Loucy (cell line): ENCODE data around the gene AKAP6.

Experiments used
- H2AFZ ChIP-seq: fragments of 200-600 bp; sonication (generic); 2 replicates; pipeline ENCODE4 v1.6.0; 2016; ENCODE audit warnings: antibody characterized with exemption, mild to moderate bottlenecking, low read length, moderate library complexity
- H3F3A ChIP-seq: fragments of 200-600 bp; 2 replicates; pipeline ENCODE4 v1.6.0; 2016; ENCODE audit warnings: antibody characterized with exemption, low read depth, mild to moderate bottlenecking
- H3K27me3 ChIP-seq: fragments of 200-600 bp; sonication (generic); 2 replicates; pipeline ENCODE4 v1.6.1; 2014; ENCODE audit warnings: low read length, mild to moderate bottlenecking; ENCODE audit not compliant: insufficient read depth, poor library complexity, severe bottlenecking
- H3K36me3 ChIP-seq: fragments of 200-600 bp; sonication (generic); 2 replicates; pipeline ENCODE4 v1.6.1; 2016; ENCODE audit warnings: low read length; ENCODE audit not compliant: insufficient read depth
- H3K4me1 ChIP-seq: fragments of 200-600 bp; sonication (generic); 2 replicates; pipeline ENCODE4 v1.5.1; 2014; ENCODE audit warnings: low read length, mild to moderate bottlenecking; ENCODE audit not compliant: insufficient read depth, poor library complexity, severe bottlenecking
- H3K4me2 ChIP-seq: fragments of 200-600 bp; sonication (generic); 2 replicates; pipeline ENCODE4 v1.6.0; 2014; ENCODE audit warnings: antibody characterized with exemption, low read length, low read depth, mild to moderate bottlenecking; ENCODE audit not compliant: poor library complexity, severe bottlenecking
- H3K4me3 ChIP-seq: fragments of 200-600 bp; sonication (generic); 2 replicates; pipeline ENCODE4 v1.5.1; 2014; ENCODE audit warnings: low read length, mild to moderate bottlenecking, mixed read lengths; ENCODE audit not compliant: poor library complexity, severe bottlenecking
- H3K79me2 ChIP-seq: fragments of 200-600 bp; sonication (generic); 2 replicates; pipeline ENCODE4 v1.6.1; 2014; ENCODE audit warnings: low read length; ENCODE audit not compliant: insufficient read depth
- H3K9ac ChIP-seq: fragments of 200-600 bp; sonication (generic); 2 replicates; pipeline ENCODE4 v1.6.0; 2014; ENCODE audit warnings: mild to moderate bottlenecking, low read depth, low read length, moderate library complexity; ENCODE audit not compliant: poor library complexity, severe bottlenecking
- H3K9me2 ChIP-seq: fragments of 200-600 bp; sonication (generic); replicated peaks from 2 replicates; pipeline ENCODE4 v1.6.1; 2016; ENCODE audit warnings: low read depth, low read length, mixed read lengths
- H3K9me3 ChIP-seq: fragments of 200-600 bp; sonication (generic); 2 replicates; pipeline ENCODE4 v1.6.1; 2014; ENCODE audit warnings: mild to moderate bottlenecking, antibody characterized with exemption, low read length, low read depth; ENCODE audit not compliant: insufficient read depth
- H4K20me1 ChIP-seq: fragments of 200-600 bp; sonication (generic); 2 replicates; pipeline ENCODE4 v1.6.0; 2014; ENCODE audit warnings: antibody characterized with exemption, low read length, mild to moderate bottlenecking; ENCODE audit not compliant: insufficient read depth, poor library complexity, severe bottlenecking
- CTCF ChIP-seq: fragments of 200-600 bp; sonication (generic); conservative IDR thresholded peaks from 2 replicates; pipeline ENCODE4 v1.5.1; 2014; ENCODE audit warnings: mild to moderate bottlenecking, antibody characterized with exemption, low read length
- EZH2phosphoT487 ChIP-seq: fragments of 200-600 bp; IDR thresholded peaks from 2 replicates; pipeline ENCODE4 v1.6.1; 2018; ENCODE audit warnings: antibody characterized with exemption, mild to moderate bottlenecking, moderate library complexity, borderline replicate concordance

The AKAP6 gene

GRCh38 chr14:32588448-32589320 lies 259.6 kb downstream of the AKAP6 start:
- H3K9me2 ChIP-seq: no peaks in the 10 kb centered on the region
- no peak overlapping the region for H3K4me2 ChIP-seq
- H2AFZ ChIP-seq: no peak overlapping the region
- H3K4me3 ChIP-seq: no peak overlapping the region
- no peak overlapping the region for H3K9ac ChIP-seq
- H3K36me3 ChIP-seq: no peaks in the 10 kb centered on the region
- H4K20me1 ChIP-seq: no peaks in the 10 kb centered on the region
- H3K4me1 ChIP-seq: no peaks in the 10 kb centered on the region
- TF ChIP-seq EZH2phosphoT487 (no peak), CTCF (peak; percentile 68)
- H3K79me2 ChIP-seq: no peaks in the 10 kb centered on the region
- H3F3A ChIP-seq: no peaks in the 10 kb centered on the region
- H3K27me3 ChIP-seq: no peaks in the 10 kb centered on the region
- no peaks in the 10 kb centered on the region; the same call in 1 of the 2 replicates for H3K9me3 ChIP-seq

GRCh38 chr14:32590157-32590556 lies 261.1 kb downstream of the AKAP6 start:
- Histone ChIP-seq H2AFZ (no peak overlapping the region), H3F3A (no peaks in the 10 kb centered on the region), H3K36me3 (no peaks in the 10 kb centered on the region), H3K4me2 (no peak overlapping the region), H4K20me1 (no peaks in the 10 kb centered on the region), H3K4me1 (no peaks in the 10 kb centered on the region), H3K9me2 (no peaks in the 10 kb centered on the region), H3K4me3 (no peak overlapping the region), H3K27me3 (no peaks in the 10 kb centered on the region), H3K9ac (no peak overlapping the region), H3K79me2 (no peaks in the 10 kb centered on the region), H3K9me3 (no peaks in the 10 kb centered on the region)
- no peak for TF ChIP-seq EZH2phosphoT487

GRCh38 chr14:32593290-32593942 lies 264.3 kb downstream of the AKAP6 start:
- Histone ChIP-seq H3K36me3 (no peaks in the 10 kb centered on the region), H4K20me1 (no peaks in the 10 kb centered on the region), H3F3A (no peaks in the 10 kb centered on the region), H2AFZ (no peak overlapping the region), H3K4me2 (no peak overlapping the region), H3K27me3 (no peaks in the 10 kb centered on the region), H3K9me2 (no peaks in the 10 kb centered on the region), H3K9me3 (no peaks in the 10 kb centered on the region), H3K9ac (no peak overlapping the region), H3K4me3 (no peak overlapping the region), H3K79me2 (no peaks in the 10 kb centered on the region), H3K4me1 (no peaks in the 10 kb centered on the region)
- TF ChIP-seq CTCF (no peak), EZH2phosphoT487 (no peak)
